HEK293 (cell line): ENCODE data around the gene ARPC1A.
"Not testable (repeated sequence)": the region's sequence is repeated elsewhere in the genome, so short reads cannot be mapped to it uniquely, and the experiment has no call there.

ENCODE experiments used
- CTCF ChIA-PET: fragments of 350-600 bp; formaldehyde crosslinking; extraction: SDS; loops from one replicate; lab custom pipeline; 2021; ENCODE audit warnings: antibody characterized with exemption; lab: Yijun Ruan, JAX
- POLR2A ChIA-PET: fragments of 300-600 bp; formaldehyde crosslinking; extraction: SDS; loops from one replicate; lab custom pipeline; 2020; ENCODE audit warnings: antibody characterized with exemption, inconsistent platforms; lab: Yijun Ruan, JAX
- H3K27ac ChIP-seq: fragments of 200-500 bp; sonication (Bioruptor generic); 2 replicates; pipeline ENCODE4 v1.5.1; 2014; ENCODE audit warnings: low read depth, low read length, control low read depth, inconsistent platforms; ENCODE audit errors: extremely low read depth
- H3K36me3 ChIP-seq, 2 experiments: fragments of 200-500 bp in 1 of 2; sonication (Bioruptor generic) in 1 of 2; 1 replicate in 1 of 2; 2 replicates in 1 of 2; pipeline ENCODE4 v1.5.1; 2014 to 2017; ENCODE audit warnings: inconsistent platforms in 2 of 2, low read length in 2 of 2; ENCODE audit not compliant: control insufficient read depth in 2 of 2, insufficient read depth in 1 of 2
- H3K4me1 ChIP-seq: fragments of 200-500 bp; sonication (Bioruptor generic); 2 replicates; pipeline ENCODE4 v1.5.1; 2014; ENCODE audit warnings: mild to moderate bottlenecking, low read length, inconsistent platforms; ENCODE audit not compliant: control insufficient read depth, insufficient read depth
- H3K4me3 ChIP-seq: 2 replicates; pipeline ENCODE4 v1.5.1; 2011; ENCODE audit warnings: low read depth, mild to moderate bottlenecking, control low read depth, low read length, moderate library complexity
- H3K9me3 ChIP-seq: fragments of 200-500 bp; sonication (Bioruptor generic); 2 replicates; pipeline ENCODE4 v1.5.1; 2014; ENCODE audit warnings: low read depth, low read length, inconsistent platforms; ENCODE audit not compliant: control insufficient read depth, insufficient read depth
- IKZF3 ChIP-seq: fragments of 450-650 bp; IDR thresholded peaks from 2 replicates; pipeline ENCODE4 v1.5.0; 2018; ENCODE audit warnings: missing biosample characterization, mild to moderate bottlenecking, missing genetic modification characterization, moderate library complexity
- KLF10 ChIP-seq: fragments of 450-650 bp; IDR thresholded peaks from 2 replicates; pipeline ENCODE4 v1.5.1; 2018; ENCODE audit warnings: missing biosample characterization, mild to moderate bottlenecking, missing genetic modification characterization
- ZIC2 ChIP-seq: fragments of 450-650 bp; formaldehyde crosslinking; IDR thresholded peaks from 2 replicates; pipeline ENCODE4 v1.5.1; 2016; ENCODE audit warnings: missing biosample characterization, missing genetic modification characterization
- ZNF2 ChIP-seq: fragments of 450-650 bp; formaldehyde crosslinking; IDR thresholded peaks from 2 replicates; pipeline ENCODE4 v1.5.1; 2016; ENCODE audit warnings: missing biosample characterization, missing genetic modification characterization
- ZNF596 ChIP-seq: fragments of 450-650 bp; IDR thresholded peaks from 2 replicates; pipeline ENCODE4 v1.5.0; 2018; ENCODE audit warnings: missing biosample characterization, mild to moderate bottlenecking, missing genetic modification characterization, moderate library complexity
- ZNF610 ChIP-seq: fragments of 450-650 bp; formaldehyde crosslinking; IDR thresholded peaks from 2 replicates; pipeline ENCODE4 v1.5.1; 2016; ENCODE audit warnings: missing biosample characterization, missing genetic modification characterization, borderline replicate concordance
- ZNF626 ChIP-seq: fragments of 450-650 bp; sonication (Bioruptor Pico); formaldehyde crosslinking; IDR thresholded peaks from 2 replicates; pipeline ENCODE4 v1.5.1; 2018; ENCODE audit warnings: missing biosample characterization, missing genetic modification characterization, inconsistent platforms
- ZNF654 ChIP-seq: fragments of 450-650 bp; formaldehyde crosslinking; IDR thresholded peaks from 2 replicates; pipeline ENCODE4 v1.5.1; 2016; ENCODE audit warnings: low read depth, missing biosample characterization, missing genetic modification characterization
- ZNF660 ChIP-seq: fragments of 450-650 bp; IDR thresholded peaks from 2 replicates; pipeline ENCODE4 v1.5.1; 2018; ENCODE audit warnings: missing biosample characterization, mild to moderate bottlenecking, missing genetic modification characterization
- TF ChIP-seq, protein P1 (sequence below): fragments of 450-650 bp; formaldehyde crosslinking; IDR thresholded peaks from 2 replicates; pipeline ENCODE4 v1.5.1; 2016; ENCODE audit warnings: missing biosample characterization, missing genetic modification characterization

The ARPC1A gene

GRCh38 chr7:99409806-99410205 lies 84.1 kb downstream of the ARPC1A start:
- POLR2A ChIA-PET, result interaction anchor here (0.5 to 3.3 kb wide), 5 partner anchors 8 to 84 kb away, joined by 3 to 36 read pairs (median 9); partner anchors contain the start of genes ARPC1A, CPSF4 and PTCD1
- TF ChIP-seq KLF10 (0 out of 2 replicates have a peak, but pooled peaks have one; percentile 35), ZNF610 (no peak)
- Histone ChIP-seq H3K4me3 (peak overlapping the region; percentile 92), H3K4me1 (peaks cover 2% of the 10 kb centered on the region; the same call in 1 of the 2 replicates), H3K27ac (no peak overlapping the region), H3K9me3 (no peaks in the 10 kb centered on the region), H3K36me3 (peaks cover 41 to 52% of the 10 kb centered on the region in 2 experiments)
- CTCF ChIA-PET, result interaction anchor here (0.6 to 1.0 kb wide), 2 partner anchors 11 to 326 kb away, joined by 3 read pairs; no protein-coding TSS in a partner anchor

- Histone ChIP-seq H3K27ac (no peak overlapping the region), H3K9me3 (no peaks in the 10 kb centered on the region), H3K36me3 (peaks cover 41 to 53% of the 10 kb centered on the region in 2 experiments), H3K4me3 (no peak overlapping the region), H3K4me1 (peaks cover 2% of the 10 kb centered on the region; the same call in 1 of the 2 replicates)
- ChIA-PET POLR2A (interaction anchor here (3.3 kb wide), 1 partner anchor 11 kb away, joined by 36 read pairs; no protein-coding TSS in a partner anchor), CTCF (interaction anchor here (0.6 to 1.0 kb wide), 3 partner anchors 11 to 372 kb away, joined by 3 read pairs; no protein-coding TSS in a partner anchor)
- TF ChIP-seq ZIC2, result no peak
- TF ChIP-seq ZNF596 (tag by site-specific recombination), result no peak
- TF ChIP-seq ZNF626 (tag by site-specific recombination), result no peak
Observed at GRCh38 chr7:99410635-99411034, 84.9 kb downstream of the ARPC1A start.

DNA sequence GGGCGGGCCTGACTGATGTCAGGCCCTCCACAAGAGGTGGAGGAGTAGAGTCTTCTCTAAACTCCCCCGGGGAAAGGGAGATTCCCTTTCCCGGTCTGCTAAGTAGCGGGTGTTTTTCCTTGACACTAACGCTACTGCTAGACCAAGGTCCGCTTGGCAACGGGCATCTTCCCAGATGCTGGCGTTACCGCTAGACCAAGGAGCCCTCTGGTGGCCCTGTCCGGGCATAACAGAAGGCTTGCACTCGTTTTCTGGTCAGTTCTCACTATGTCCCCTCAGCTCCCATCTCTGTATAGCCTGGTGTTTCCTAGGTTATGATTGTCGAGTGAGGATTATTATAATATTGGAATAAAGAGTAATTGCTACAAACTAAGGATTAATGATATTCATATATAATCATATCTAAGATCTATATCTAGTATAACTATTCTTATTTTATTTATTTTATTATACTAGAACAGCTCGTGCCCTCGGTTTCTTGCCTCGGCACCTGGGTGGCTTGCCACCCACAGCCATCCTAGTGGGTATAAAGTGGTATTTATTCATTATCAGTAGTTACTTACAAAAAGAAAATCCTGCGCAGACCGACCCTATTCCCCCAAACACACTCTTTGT lies 89.9 kb downstream of the ARPC1A start:
- CTCF ChIA-PET, result interaction anchor here (0.6 to 1.5 kb wide), 7 partner anchors 8 to 393 kb away, joined by 3 to 7 read pairs (median 4); no protein-coding TSS in a partner anchor
- peak; percentile 82 for TF ChIP-seq ZNF2
- TF ChIP-seq, protein P1, sequence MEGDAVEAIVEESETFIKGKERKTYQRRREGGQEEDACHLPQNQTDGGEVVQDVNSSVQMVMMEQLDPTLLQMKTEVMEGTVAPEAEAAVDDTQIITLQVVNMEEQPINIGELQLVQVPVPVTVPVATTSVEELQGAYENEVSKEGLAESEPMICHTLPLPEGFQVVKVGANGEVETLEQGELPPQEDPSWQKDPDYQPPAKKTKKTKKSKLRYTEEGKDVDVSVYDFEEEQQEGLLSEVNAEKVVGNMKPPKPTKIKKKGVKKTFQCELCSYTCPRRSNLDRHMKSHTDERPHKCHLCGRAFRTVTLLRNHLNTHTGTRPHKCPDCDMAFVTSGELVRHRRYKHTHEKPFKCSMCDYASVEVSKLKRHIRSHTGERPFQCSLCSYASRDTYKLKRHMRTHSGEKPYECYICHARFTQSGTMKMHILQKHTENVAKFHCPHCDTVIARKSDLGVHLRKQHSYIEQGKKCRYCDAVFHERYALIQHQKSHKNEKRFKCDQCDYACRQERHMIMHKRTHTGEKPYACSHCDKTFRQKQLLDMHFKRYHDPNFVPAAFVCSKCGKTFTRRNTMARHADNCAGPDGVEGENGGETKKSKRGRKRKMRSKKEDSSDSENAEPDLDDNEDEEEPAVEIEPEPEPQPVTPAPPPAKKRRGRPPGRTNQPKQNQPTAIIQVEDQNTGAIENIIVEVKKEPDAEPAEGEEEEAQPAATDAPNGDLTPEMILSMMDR, result peak; percentile 58; the same call in 1 of the 2 replicates
- peak; percentile 71 for TF ChIP-seq ZNF654 (tag by site-specific recombination)
- TF ChIP-seq IKZF3, result peak; percentile 68
- TF ChIP-seq ZNF660 (tag by site-specific recombination), result peak; percentile 53; the same call in 1 of the 2 replicates
- POLR2A ChIA-PET, H3K27ac ChIP-seq, H3K4me3 ChIP-seq, H3K4me1 ChIP-seq, H3K9me3 ChIP-seq: not testable (repeated sequence)
- peaks cover 63 to 91% of the 10 kb centered on the region in 2 experiments for H3K36me3 ChIP-seq
